ENCODE measurements around the gene LPAR1. TPM values are rescaled to one million over a fixed set of nuclear protein-coding genes. Genes with fewer than 3 reads are reported as not detected.

The LPAR1 gene
- total RNA-seq, 1 experiment from 2014 or later: 2.7 TPM

GRCh38 chr9:111001526-111001925, 36.7 kb downstream of the LPAR1 start:
- DNase-seq (ENCODE audit: low read depth): no peak

DNA sequence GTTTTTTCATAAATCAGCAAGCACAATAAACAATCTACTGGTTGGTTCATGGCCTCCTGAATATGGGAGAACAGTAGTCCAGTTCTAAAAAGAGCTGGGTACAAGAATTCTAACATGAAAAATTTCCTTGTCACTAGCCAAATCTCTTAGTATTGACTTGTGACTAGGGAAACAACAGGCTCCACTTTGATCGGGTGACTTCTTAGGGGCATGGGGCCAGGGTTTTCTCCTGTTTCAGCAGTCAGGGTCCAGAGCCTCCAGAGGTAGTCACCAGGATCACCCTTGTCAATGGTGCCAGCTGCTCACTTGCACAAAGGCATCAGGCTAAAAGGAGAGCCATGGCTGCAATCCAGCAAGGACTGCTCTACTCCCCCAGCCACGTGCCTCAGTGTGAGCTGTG, 38.1 kb downstream of the LPAR1 start:
- DNase-seq (ENCODE audit: low read depth): no peak

GRCh38 chr9:110999379-110999778, 38.9 kb downstream of the LPAR1 start:
- DNase-seq (ENCODE audit: low read depth): no peak

- DNase-seq (ENCODE audit: low read depth): no peak
These were observed 40.4 kb downstream of the LPAR1 start for GRCh38 chr9:110997847-110998246.

GRCh38 chr9:110996436-110997220, 41.6 kb downstream of the LPAR1 start:
- no peak for DNase-seq (ENCODE audit: low read depth)

- DNase-seq (ENCODE audit: low read depth): no peak
These were observed 42.6 kb downstream of the LPAR1 start for GRCh38 chr9:110995420-110996340.

- DNase-seq (ENCODE audit: low read depth): no peak
These were observed 43.5 kb downstream of the LPAR1 start for GRCh38 chr9:110994771-110995241.

DNA sequence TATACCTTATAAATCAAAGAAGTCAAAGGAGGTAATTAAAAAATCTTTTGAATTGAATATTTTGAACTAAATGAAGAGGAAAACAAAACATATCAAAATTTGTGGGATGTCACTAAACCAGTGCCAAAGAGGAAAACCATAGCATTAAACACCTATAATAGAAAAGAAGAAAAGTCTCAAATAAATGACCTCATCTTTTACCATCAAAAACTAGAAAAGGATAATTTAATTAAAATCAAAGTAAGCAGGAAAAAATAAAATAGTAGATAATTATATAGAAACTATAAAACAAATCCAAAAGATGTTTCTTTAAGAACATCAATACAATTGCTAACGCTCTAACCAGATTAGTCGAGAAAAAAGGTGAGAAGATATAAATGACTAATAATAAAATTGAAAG, 47.8 kb downstream of the LPAR1 start:
- DNase-seq (ENCODE audit: low read depth): no peak

- DNase-seq (ENCODE audit: low read depth): no peak
These were observed 51.7 kb downstream of the LPAR1 start for GRCh38 chr9:110986529-110986928.

DNA sequence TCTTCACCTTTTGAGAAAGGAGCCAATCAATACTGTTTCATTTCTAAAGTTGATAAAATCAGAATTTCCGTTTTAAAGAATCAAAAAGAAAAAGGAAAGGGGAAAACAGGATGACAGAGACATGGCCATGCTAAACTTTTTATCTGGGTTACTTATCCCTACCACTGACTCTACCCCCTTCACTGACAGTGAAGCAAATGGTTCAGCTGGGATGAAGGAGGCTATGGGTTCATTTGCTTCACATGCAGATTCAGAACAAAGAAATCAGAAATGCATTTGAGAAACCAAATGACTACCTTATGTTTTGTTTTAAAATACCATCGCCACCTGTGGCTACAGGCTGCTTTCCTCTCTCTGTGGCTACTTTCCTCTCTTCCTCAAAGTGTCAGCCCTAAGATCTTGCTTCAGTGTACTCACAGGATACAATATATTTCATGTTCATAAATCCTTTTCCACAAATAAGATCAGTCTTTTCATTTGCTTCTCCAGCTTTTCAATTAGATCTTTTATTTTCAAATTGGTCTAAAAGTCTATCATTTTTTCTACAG, 53.3 kb downstream of the LPAR1 start:
- DNase-seq (ENCODE audit: low read depth): no peak

- DNase-seq (ENCODE audit: low read depth): no peak
These were observed 58.0 kb downstream of the LPAR1 start for GRCh38 chr9:110980261-110980660.

GRCh38 chr9:110979636-110980035, 58.6 kb downstream of the LPAR1 start:
- no peak for DNase-seq (ENCODE audit: low read depth)

DNA sequence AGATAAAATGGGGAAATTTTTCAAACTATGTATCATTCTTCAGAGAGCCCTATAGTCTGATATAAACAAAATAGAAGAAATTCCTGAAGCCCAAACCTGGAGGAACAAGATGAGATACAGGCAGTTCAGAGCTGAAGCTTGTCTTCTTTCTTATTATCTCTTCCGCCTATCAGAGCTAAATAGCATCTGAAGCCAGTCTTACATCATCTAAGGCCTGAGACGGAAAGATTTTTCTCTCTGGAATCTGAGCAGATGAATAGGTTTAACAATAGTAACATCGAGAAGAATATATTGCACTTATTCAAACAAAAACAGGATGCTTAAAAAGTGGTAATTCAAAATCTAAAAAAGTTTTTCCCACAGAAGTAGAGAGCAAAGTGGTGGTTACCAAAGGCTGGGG, 59.8 kb downstream of the LPAR1 start:
- DNase-seq (ENCODE audit: low read depth): no peak

DNA sequence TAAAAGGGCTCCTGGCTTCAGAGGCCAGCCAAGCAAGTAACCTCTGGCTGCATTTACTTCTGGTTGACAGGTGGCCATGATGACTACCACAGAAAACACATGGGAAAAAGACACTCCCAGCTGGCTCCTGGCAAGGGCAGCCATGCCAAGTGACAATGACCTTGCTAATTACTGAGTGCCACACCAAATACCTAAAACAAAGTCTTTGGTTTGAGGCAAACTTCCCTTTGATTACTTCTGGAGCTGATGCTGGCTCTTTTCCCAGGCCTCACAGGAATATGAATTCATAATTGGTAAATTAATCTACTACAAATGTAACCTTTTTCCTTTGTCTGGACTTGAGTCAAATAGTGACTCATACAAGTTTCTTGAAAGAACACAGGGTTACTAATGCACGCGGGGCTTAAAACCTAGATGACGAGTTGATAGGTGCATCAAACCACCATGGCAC, 61.0 kb downstream of the LPAR1 start:
- DNase-seq (ENCODE audit: low read depth): peak; percentile 43

DNA sequence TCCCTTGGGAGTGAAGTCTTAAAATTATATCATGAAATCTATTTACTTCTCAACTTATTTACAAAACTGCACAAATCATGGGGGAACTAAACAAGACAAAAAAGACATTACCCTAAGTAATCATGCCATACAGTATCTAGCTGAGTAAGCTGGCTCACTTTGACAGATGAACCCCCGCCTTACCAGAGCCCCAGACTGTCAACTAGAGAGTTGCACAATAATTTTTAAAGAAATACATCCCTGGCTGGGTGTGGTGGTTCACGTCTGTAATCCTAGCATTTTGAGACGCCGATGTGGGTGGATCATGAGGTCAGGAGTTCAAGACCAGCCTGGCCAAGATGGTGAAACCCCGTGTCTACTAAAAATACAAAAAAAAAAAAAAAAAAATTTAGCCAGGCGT, 62.3 kb downstream of the LPAR1 start:
- DNase-seq (ENCODE audit: low read depth): no peak

DNA sequence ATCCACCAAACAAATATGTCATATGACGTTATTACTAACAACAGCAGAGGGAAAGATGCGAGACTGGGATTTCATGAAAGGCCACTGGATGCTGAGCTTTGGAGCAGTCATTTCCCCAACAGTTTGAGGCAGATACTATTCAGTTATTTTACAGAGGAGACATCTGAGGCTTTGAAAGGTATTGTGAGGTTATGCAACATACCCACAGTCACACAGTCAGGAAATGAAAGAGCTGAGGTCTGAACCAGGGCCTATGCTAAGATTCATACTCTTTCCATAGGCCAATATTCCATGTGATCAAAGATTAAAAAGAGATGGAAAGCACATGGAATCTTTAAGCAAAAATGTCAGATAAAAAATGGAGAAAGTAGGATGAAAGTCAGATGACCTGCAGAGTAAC, 63.0 kb downstream of the LPAR1 start:
- no peak for DNase-seq (ENCODE audit: low read depth)

DNA sequence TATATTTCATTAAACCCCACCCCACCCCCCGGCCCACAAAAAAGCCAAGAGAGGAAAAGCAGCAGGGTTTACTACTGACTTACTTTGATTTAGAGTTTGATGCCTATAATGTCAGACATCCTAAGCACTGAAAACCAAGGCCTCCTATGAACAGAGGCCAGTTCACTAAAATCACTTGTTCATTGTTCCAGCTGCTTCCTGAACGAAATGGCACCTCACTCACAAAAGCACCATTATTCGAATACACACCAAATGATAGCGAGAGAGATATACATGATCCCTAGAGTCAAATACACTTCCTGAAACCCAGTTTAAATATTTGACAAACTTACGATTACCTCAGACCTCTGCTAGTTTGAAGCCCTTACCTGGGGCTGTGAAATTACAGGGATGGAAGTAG, 66.6 kb downstream of the LPAR1 start:
- no peak for DNase-seq (ENCODE audit: low read depth)

- DNase-seq (ENCODE audit: low read depth): no peak
These were observed 67.0 kb downstream of the LPAR1 start for GRCh38 chr9:110971234-110971633.

DNA sequence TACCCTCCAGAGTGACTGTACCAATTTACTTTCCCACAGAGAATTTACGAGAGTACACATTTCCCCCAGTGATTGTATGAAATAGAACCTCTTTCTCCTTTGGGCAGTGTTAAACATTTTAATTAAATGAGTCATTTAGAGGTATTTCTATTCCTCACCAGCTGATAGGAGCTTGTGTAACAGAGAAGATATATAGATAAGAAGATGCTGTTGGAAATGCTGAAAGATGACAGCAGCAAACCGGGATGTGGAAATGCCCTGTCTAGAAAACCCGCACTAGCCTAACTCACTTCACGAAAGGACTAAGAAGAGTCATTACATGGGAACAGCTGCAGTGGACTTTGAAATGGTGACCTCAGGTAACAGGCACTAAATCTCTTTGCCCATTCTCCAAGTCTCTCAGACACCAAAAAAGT, 68.3 kb downstream of the LPAR1 start:
- DNase-seq (ENCODE audit: low read depth): peak; percentile 64

- DNase-seq (ENCODE audit: low read depth): no peak
These were observed 70.2 kb downstream of the LPAR1 start for GRCh38 chr9:110968096-110968495.

DNA sequence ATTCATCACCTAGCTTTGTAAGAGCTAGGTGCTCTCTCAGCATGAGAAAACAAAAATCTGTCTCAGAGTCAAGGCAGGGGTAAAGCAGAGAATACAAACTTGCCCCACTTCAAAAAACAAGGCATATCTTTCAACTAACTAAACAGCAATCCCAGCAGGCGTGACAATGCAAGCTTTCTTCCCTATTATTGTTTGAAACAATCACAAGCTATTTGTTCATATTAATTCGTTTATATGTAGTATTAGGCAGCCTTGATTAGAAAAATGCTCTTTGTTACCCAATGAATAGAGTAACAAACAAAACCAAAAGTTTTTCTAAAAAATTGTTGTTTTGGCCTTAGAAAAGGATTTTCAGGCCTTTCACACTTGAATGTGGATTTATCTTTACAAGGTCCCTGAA, 71.1 kb downstream of the LPAR1 start:
- no peak for DNase-seq (ENCODE audit: low read depth)

DNA sequence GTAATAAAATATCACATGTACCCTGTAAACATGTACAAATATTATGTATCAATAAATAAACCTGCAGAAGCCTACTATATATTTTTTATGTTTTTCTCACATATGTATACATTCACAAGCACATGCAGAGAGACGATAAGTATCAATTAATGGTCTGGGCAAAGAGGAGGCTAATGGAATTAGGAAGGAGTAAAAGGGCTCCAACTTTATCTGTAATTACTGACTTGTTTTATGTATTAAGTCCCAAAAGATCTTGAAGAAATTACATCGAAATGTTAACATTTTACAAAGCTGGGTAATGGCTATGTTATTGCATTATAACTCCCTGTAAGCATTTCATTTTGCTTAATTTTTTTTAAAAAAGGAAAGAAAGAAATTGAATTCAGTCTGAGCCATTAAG, 78.0 kb downstream of the LPAR1 start:
- no peak for DNase-seq (ENCODE audit: low read depth)
